GM19025 (cell line): ENCODE results near the gene LRRC32.
"Not testable (repeated sequence)": the region's sequence is repeated elsewhere in the genome, so short reads cannot be mapped to it uniquely, and the experiment has no call there.

Experiments used
- ATAC-seq: cut with Tn5 transposase; IDR thresholded peaks from one replicate; pipeline ENCODE4 v1.9.1; 2021; ENCODE audit warnings: mild to moderate bottlenecking, low read depth, moderate library complexity; ENCODE audit not compliant: unreplicated experiment

Gene LRRC32

DNA sequence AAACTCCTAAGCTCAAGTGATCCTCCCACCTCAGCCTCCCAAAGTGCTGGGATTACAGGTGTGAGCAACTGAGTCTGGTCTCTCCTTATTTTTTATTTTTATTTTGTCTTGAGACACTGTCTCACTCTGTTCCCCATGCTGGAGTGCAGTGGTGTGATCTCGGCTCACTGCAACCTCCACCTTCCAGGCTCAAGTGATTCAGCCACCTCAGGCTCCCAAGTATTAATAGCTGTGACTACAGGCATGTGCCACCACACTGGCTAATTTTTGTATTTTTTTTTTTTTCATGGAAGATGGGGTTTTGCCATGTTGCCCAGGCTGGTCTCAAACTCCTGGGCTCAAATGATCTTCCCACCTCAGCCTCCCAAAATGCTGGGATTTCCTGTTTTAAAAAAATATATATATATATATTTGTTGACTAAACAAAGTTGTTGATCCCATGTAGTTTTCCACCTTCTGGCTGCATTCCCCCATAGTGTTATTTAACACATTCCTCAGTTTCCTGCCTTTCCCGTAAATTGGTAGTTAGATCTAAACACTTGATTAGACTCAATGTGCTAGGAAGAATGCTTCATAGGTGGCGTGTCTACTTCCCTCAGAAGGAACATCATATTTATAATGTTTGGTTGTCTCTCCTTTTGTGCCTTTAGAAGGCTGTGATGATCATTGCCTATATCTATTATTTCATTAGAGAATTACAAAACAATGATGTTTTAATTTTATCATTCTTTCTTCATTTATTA, 38.8 kb downstream of the LRRC32 start:
- ATAC-seq, result no peak

- ATAC-seq, result no peak
Observed at GRCh38 chr11:76630600-76631281, 39.8 kb downstream of the LRRC32 start.

DNA sequence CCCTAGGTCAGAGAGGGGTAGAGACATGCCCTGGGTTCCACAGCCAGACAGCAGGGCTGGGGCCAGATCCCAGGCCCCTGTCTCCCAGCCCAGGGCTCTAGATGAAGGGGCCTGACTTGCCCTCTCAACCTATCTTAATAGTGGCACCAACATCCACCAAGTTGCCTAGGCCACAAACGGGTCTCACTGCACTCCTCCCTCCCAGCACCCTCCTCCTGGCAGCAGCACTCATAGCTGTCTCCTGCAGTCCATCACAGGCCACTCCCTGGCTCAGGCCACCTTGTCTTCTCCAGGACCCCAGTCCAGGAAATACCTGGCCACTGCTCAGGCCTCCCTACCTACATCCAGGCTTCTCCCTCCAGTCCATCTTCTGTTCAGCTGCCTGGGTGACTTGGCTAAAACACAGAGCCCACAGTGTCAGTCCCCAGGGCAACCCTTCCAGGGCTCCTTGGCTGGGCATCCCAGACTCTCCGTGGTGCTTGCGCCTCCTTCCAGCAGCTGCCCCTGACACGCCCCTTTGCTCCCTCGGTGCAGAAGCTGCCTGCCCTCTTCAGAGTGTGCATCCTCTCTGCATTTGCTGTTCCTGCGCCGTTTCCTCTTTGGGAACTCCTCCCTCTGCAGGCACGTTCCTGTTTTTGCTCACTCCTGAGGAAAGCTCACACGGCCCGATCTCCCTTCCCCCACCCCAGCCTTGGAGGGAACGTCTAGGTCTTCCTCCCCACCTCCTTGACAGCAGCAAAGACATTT, 40.5 kb downstream of the LRRC32 start:
- no peak for ATAC-seq

GRCh38 chr11:76629116-76629852, 41.3 kb downstream of the LRRC32 start:
- ATAC-seq, result no peak

- ATAC-seq, result no peak
Observed at GRCh38 chr11:76628408-76628947, 42.1 kb downstream of the LRRC32 start.

- ATAC-seq, result no peak
Observed at GRCh38 chr11:76627606-76628005, 42.9 kb downstream of the LRRC32 start.

- ATAC-seq, result peak; percentile 82
Observed at GRCh38 chr11:76626921-76627401, 43.6 kb downstream of the LRRC32 start.

DNA sequence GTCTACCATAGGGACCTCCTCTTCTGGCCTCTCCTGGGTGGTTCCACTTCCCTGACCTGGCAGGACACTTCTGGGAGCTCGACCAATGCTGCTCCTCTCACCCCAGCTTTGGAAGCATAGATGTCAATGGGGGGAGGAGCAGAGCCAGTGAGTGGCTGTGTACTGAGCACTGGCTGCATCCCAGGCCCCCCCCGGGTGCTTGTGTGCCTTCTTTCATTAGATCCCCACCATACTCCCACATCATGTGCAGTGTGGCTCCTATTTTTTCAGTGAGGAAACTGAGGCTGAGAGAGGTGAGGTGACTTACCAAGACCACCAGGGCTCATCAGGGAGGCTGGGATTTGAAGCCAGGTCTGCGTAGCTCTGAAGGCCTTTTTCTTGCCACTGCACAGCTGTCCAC, 44.3 kb downstream of the LRRC32 start:
- no peak for ATAC-seq

- ATAC-seq, result no peak
Observed at GRCh38 chr11:76625472-76626186, 44.9 kb downstream of the LRRC32 start.

DNA sequence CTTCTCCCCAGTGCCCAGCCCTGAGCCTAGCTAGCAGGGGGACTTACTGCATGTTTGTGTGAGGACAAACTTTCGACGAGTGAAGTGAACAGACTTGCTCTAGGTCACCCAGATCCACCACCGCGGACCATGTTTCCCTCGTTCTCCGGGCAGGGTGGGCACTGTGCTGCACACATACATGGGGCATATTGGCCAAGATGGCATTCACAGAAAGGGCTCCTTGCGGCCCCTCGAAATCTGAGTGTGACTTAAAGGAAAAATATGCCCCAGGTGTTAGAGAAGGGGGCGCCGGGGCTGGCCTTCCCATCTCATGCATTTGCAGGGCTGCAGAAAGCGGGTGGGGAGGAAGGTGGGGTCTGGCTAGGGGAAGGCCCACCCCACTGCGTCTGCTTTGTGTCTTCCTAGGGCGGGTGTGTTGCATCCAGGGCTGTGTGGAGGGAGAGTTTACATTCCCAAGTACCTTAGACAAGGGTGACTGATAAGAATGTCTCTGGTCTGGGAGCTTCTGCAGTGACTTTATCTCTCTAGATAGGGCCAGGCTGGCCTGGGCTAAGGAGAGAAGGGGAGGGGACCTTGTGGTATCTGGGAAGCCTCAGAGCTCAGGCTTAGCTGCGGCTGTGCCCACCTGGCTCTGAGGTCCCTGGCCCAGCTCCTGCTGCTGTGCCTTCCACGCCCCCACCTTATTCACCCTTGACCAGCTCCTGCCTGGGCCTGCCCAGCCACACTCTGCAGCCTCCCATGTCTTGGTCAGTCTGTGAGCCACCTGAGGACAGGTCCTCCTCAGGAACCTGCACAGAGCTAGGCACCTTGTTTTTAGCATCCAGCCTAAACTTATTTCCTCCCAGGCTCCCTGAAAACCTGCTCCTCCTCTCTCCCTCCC, 45.8 kb downstream of the LRRC32 start:
- no peak for ATAC-seq

DNA sequence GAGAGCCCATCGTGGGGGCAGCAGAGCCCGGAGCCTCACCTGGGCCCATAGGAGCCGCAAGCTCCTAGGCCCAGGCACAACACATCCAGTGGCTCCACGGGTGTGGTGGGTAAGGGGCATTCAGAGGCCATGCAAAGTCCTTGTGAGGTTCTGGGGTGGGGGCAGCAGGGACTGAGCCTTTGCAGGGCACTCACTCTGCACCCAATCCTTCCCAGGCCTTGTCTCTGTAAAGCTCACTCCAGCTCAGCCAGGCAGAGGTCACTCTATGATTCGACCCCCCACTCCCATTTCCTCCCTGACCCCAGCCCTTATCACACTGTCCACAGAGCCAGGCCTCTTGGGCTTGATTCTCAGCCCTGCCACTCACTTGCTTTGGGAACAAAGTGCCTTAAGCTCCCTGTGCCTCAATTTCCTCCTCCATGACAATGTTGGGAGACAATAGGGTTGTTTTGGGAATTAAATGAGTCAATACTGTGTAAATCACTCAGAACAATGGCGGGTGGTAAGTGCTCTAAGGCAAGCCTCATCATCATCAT, 46.6 kb downstream of the LRRC32 start:
- no peak for ATAC-seq

DNA sequence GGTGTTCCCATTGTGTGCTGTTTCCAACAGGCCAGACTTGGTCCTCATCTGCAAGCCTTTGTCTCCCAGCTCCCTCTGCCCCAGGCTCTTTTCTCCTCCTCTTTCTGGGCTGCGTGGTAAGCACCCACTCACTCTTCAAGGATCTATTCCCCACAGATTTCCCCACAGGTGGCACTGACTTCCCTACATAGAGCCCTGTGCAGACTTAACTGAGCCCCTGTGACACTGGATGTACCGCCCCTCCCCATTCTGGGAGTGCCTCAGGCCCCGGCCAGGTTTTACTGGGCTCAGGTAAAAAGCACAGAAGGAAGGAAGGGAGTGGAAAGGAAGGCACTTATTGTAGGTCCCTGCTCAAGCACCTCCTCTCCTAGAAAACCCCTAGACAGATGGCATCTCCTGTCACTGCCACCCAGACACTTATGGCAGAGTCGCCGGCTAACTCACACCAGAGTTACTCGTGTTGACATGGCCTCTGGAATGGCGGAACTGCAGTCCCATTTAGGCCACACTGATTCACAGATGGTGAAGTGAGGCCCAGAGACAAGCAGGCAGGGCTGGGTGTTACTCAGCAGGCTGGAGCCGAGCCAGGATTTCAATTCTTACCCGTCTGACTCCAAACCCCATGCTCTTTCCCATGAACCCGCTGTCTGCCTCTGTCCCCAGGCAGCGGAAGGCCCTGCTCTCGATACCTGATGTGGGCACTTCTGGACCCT, 47.2 kb downstream of the LRRC32 start:
- no peak for ATAC-seq

- ATAC-seq, result no peak
Observed at GRCh38 chr11:76622493-76623094, 48.0 kb downstream of the LRRC32 start.

DNA sequence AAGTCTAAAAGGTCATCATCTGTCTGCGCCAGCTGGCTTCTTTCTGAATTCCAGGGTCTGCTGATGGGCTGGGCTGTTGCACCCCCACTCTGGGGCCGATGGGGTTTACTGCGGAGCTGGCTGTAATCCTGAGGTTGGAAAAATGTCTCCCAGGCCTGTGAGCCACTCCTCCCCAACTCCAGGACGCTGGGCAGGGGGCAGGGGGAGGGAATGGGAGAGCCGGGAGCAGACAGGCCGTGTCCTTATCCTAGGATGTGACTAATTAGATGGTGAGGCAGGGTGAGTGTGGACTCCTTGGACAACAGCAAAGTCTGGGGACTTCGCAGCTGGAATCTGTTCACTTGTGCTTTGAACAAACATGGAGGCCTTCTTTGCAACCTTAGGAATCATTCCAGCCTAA, 48.7 kb downstream of the LRRC32 start:
- ATAC-seq, result no peak

DNA sequence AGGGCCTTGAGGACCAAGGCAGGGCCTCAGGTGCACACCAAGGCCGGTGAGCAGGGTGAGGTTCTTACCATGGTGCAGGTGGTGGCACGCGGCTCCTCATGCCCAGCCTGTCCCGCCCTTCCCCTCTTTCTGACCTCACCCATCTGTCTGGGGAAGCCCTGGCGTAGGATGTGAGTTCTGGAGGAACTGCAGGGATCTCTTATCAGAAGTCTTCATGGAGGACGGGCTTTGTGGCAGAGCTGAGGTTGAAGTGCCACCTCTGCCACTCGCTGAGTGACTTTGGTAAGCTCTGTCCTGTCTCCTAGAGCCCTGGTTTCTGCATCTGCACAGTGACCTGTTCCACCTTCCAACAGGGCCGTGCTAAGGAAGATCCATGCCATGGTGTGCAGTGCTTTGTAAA, 49.1 kb downstream of the LRRC32 start:
- ATAC-seq, result no peak

DNA sequence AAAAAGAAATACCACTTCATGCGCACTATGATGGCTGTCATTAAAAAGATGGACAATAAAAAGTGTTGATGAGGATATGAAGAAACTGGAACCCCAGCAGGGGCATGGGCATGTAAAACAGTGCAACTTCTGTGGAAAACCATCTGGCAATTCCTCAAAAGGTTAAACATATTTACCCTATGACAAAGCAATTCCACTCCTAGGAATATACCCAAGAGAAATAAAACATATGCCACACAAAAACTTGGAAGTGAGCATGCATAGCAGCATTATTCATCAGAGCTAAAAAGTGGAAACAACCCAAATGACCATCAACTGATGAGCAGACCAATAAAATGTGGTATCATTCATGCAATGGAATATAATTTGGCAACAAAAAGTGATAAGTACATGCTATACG, 50.1 kb downstream of the LRRC32 start:
- ATAC-seq, result no peak

DNA sequence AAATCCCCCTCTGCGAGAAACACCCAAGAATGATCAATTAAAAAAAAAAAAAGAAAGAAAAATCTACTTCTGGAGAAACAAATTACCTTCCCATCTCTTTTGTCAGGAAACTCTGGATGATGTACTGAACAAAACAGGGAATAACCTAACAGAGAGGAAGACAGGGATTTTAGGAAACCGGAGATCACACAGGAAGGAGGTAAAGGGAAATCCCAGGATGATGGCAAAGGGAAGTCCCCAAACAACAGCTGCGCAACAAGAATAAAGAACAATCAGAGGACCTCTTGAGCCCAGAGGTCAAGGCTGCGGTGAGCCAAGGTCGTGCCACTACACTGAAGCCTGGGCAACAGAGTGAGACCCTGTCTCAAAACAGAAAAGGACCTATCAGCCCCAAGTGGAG, 50.7 kb downstream of the LRRC32 start:
- not testable (repeated sequence) for ATAC-seq
